ENCODE data around the gene SMR3A. TPM values are rescaled to one million over a fixed set of nuclear protein-coding genes. Genes with fewer than 3 reads are reported as not detected.

Gene SMR3A
- total RNA-seq, 2 experiments from 2014 or later, result not detected

- Histone ChIP-seq H3K4me1 (ENCODE audit: insufficient read depth, low read length) (no peaks in the 10 kb centered on the region), H3K4me3 (ENCODE audit: low read length) (no peak overlapping the region), H3K27me3 (ENCODE audit: control insufficient read depth in 1 of 2, insufficient read depth in 2 of 2, low read length in 2 of 2) (no peaks in the 10 kb centered on the region), H3K9me3 (ENCODE audit: control insufficient read depth in 1 of 2, insufficient read depth in 1 of 2, low read length in 2 of 2) (no peaks in the 10 kb centered on the region), H3K36me3 (ENCODE audit: insufficient read depth, low read length) (no peaks in the 10 kb centered on the region), H3K27ac (ENCODE audit: low read depth in 1 of 2, low read length in 2 of 2) (no peak overlapping the region)
- no peak for ATAC-seq (ENCODE audit: poor library complexity)
- ChIA-PET POLR2A (no interaction called here), CTCF (no interaction called here)
- no peaks in the 10 kb centered on the region for H3K36me3 Mint-ChIP-seq (ENCODE audit: low read depth)
- H3K27ac Mint-ChIP-seq, result no peak overlapping the region
- no peaks in the 10 kb centered on the region for H3K4me1 Mint-ChIP-seq (ENCODE audit: low read depth)
- DNase-seq, result no peak
- TF ChIP-seq CTCF (IDR thresholded peaks at IDR 0.05), result no peak
- no peaks in the 10 kb centered on the region for H3K9me3 Mint-ChIP-seq
- no peak overlapping the region for H3K4me3 Mint-ChIP-seq
- H3K27me3 Mint-ChIP-seq, result no peaks in the 10 kb centered on the region
- intact Hi-C loops (cut with DNase I, micrococcal nuclease), result no loop called here
Measured at GRCh38 chr4:70399319-70399718, 38.8 kb downstream of the SMR3A start.

GRCh38 chr4:70402762-70403161 lies 42.2 kb downstream of the SMR3A start:
- Histone ChIP-seq H3K4me1 (ENCODE audit: insufficient read depth, low read length) (no peaks in the 10 kb centered on the region), H3K27ac (ENCODE audit: low read depth in 1 of 2, low read length in 2 of 2) (no peak overlapping the region), H3K27me3 (ENCODE audit: control insufficient read depth in 1 of 2, insufficient read depth in 2 of 2, low read length in 2 of 2) (no peaks in the 10 kb centered on the region), H3K9me3 (ENCODE audit: control insufficient read depth in 1 of 2, insufficient read depth in 1 of 2, low read length in 2 of 2) (no peaks in the 10 kb centered on the region), H3K4me3 (ENCODE audit: low read length) (no peak overlapping the region), H3K36me3 (ENCODE audit: insufficient read depth, low read length) (no peaks in the 10 kb centered on the region)
- intact Hi-C loops (cut with DNase I, micrococcal nuclease), result no loop called here
- CTCF ChIA-PET, result no interaction called here
- no peak for TF ChIP-seq CTCF (IDR thresholded peaks at IDR 0.05)
- no peak overlapping the region for H3K4me3 Mint-ChIP-seq
- H3K36me3 Mint-ChIP-seq (ENCODE audit: low read depth), result no peaks in the 10 kb centered on the region
- H3K4me1 Mint-ChIP-seq (ENCODE audit: low read depth), result no peaks in the 10 kb centered on the region
- H3K27me3 Mint-ChIP-seq, result no peaks in the 10 kb centered on the region
- POLR2A ChIA-PET, result no interaction called here
- H3K9me3 Mint-ChIP-seq, result no peaks in the 10 kb centered on the region
- H3K27ac Mint-ChIP-seq, result no peak overlapping the region
- DNase-seq (no peak), ATAC-seq (ENCODE audit: poor library complexity) (no peak)

GRCh38 chr4:70405765-70406164 lies 45.2 kb downstream of the SMR3A start:
- no peak for ATAC-seq (ENCODE audit: poor library complexity)
- no peak overlapping the region for H3K4me3 Mint-ChIP-seq
- Histone ChIP-seq H3K27ac (ENCODE audit: low read depth in 1 of 2, low read length in 2 of 2) (no peak overlapping the region), H3K36me3 (ENCODE audit: insufficient read depth, low read length) (no peaks in the 10 kb centered on the region), H3K4me1 (ENCODE audit: insufficient read depth, low read length) (no peaks in the 10 kb centered on the region), H3K27me3 (ENCODE audit: control insufficient read depth in 1 of 2, insufficient read depth in 2 of 2, low read length in 2 of 2) (no peaks in the 10 kb centered on the region), H3K4me3 (ENCODE audit: low read length) (no peak overlapping the region), H3K9me3 (ENCODE audit: control insufficient read depth in 1 of 2, insufficient read depth in 1 of 2, low read length in 2 of 2) (no peaks in the 10 kb centered on the region)
- H3K27ac Mint-ChIP-seq, result no peak overlapping the region
- H3K4me1 Mint-ChIP-seq (ENCODE audit: low read depth), result no peaks in the 10 kb centered on the region
- intact Hi-C loops (cut with DNase I, micrococcal nuclease), result no loop called here
- no peaks in the 10 kb centered on the region for H3K27me3 Mint-ChIP-seq
- no peak for DNase-seq
- no peaks in the 10 kb centered on the region for H3K9me3 Mint-ChIP-seq
- POLR2A ChIA-PET, result no interaction called here
- TF ChIP-seq CTCF (IDR thresholded peaks at IDR 0.05), result no peak
- CTCF ChIA-PET, result no interaction called here
- no peaks in the 10 kb centered on the region for H3K36me3 Mint-ChIP-seq (ENCODE audit: low read depth)

Other genes with a start within 250 kb of the SMR3A start
- not detected for gene PRR27, start 206.5 kb upstream of the SMR3A start, total RNA-seq
- not detected for gene ODAM, start 165.0 kb upstream of the SMR3A start, total RNA-seq
- not detected for gene FDCSP, start 134.6 kb upstream of the SMR3A start, total RNA-seq
- gene CSN3, start 118.2 kb upstream of the SMR3A start, total RNA-seq, result not detected
- gene CABS1, start 25.8 kb upstream of the SMR3A start, total RNA-seq, result not detected
- not detected for gene SMR3B, start 22.4 kb downstream of the SMR3A start, total RNA-seq
- gene OPRPN, start 37.2 kb downstream of the SMR3A start, total RNA-seq, result not detected
- gene MUC7, start 111.4 kb downstream of the SMR3A start, total RNA-seq, result not detected
- not detected for gene AMTN, start 157.8 kb downstream of the SMR3A start, total RNA-seq
- not detected for gene AMBN, start 231.5 kb downstream of the SMR3A start, total RNA-seq